GM12878 (cell line): ENCODE measurements around the gene TCEA2. TPM values are rescaled to one million over a fixed set of nuclear protein-coding genes. Genes with fewer than 3 reads are reported as not detected.

Experiments
- ATAC-seq: fragments of 200-7000 bp; cut with Tn5 transposase; 3 replicates; pipeline ENCODE4 v1.9.1; 2020; ENCODE audit warnings: mild to moderate bottlenecking, moderate library complexity
- BruUV-seq: library from RNA; stranded (reverse); fragments of 400-500 nt; replicated peaks from 2 replicates; lab custom pipeline; 2021; lab: Mats Ljungman, UMichigan
- CTCF ChIA-PET: fragments of 300-600 bp; sonication (Branson Sonifier 250); formaldehyde crosslinking; extraction: SDS; loops from one replicate; lab custom pipeline; 2021; ENCODE audit warnings: inconsistent platforms; lab: Yijun Ruan, JAX
- POLR2A ChIA-PET: fragments of 350-600 bp; formaldehyde crosslinking; extraction: SDS; loops from one replicate; lab custom pipeline; 2021; ENCODE audit warnings: inconsistent platforms; lab: Charles Lee
- RAD21 ChIA-PET: fragments of 300-600 bp; sonication (Branson Sonifier 250); formaldehyde crosslinking; loops from one replicate; lab custom pipeline; 2023; ENCODE audit warnings: antibody characterized with exemption; ENCODE audit not compliant: unreplicated experiment; lab: Charles Lee
- SMC1A ChIA-PET: fragments of 300-600 bp; sonication (Branson Sonifier 250); formaldehyde crosslinking; loops from one replicate; lab custom pipeline; 2023; ENCODE audit not compliant: unreplicated experiment, uncharacterized antibody; lab: Charles Lee
- DNase-seq: peaks from one replicate; pipeline ENCODE4 v3.0.0-alpha.2; 2011; ENCODE audit warnings: low read depth, low spot score
- FAIRE-seq: peaks from 3 replicates; lab custom pipeline; 2011; peaks lifted over from hg19 to GRCh38; lab: Jason Lieb, UNC
- H2AFZ ChIP-seq: 2 replicates; pipeline ENCODE4 v1.6.0; 2011; ENCODE audit warnings: low read depth, low read length, control low read depth; ENCODE audit not compliant: control insufficient read depth
- H3K27ac ChIP-seq: 2 replicates; pipeline ENCODE4 v1.5.1; 2011; ENCODE audit warnings: control low read depth; ENCODE audit not compliant: control insufficient read depth, insufficient read depth
- H3K27me3 ChIP-seq, 2 experiments: replicated peaks in 1 of 2; 2 replicates each; pipeline versions ENCODE4 v1.6.0 to v1.6.1; 2011; ENCODE audit warnings: low read length in 1 of 2; ENCODE audit not compliant: control insufficient read depth in 2 of 2, insufficient read depth in 2 of 2
- H3K36me3 ChIP-seq, 2 experiments: 2 replicates each; pipeline ENCODE4 v1.5.1; 2011; ENCODE audit warnings: low read length in 1 of 2; ENCODE audit not compliant: control insufficient read depth in 2 of 2, insufficient read depth in 2 of 2
- H3K4me1 ChIP-seq: 2 replicates; pipeline ENCODE4 v1.6.1; 2011; ENCODE audit warnings: mild to moderate bottlenecking, low read length, moderate library complexity, mixed read lengths; ENCODE audit not compliant: control insufficient read depth, insufficient read depth
- H3K4me2 ChIP-seq: 2 replicates; pipeline ENCODE4 v1.6.0; 2011; ENCODE audit warnings: control low read depth; ENCODE audit not compliant: control insufficient read depth, insufficient read depth
- H3K4me3 ChIP-seq: fragments of 200-600 bp; sonication (generic); 2 replicates; pipeline ENCODE4 v1.5.1; 2016
- H3K79me2 ChIP-seq: 2 replicates; pipeline ENCODE4 v1.6.0; 2011; ENCODE audit warnings: low read length; ENCODE audit not compliant: control insufficient read depth, insufficient read depth
- H3K9ac ChIP-seq: 2 replicates; pipeline ENCODE4 v1.8.0; 2011; ENCODE audit warnings: low read length, control low read depth, mixed read lengths; ENCODE audit not compliant: control insufficient read depth, insufficient read depth
- H3K9me3 ChIP-seq: replicated peaks from 3 replicates; pipeline ENCODE4 v1.5.1; 2011; ENCODE audit warnings: mild to moderate bottlenecking, low read length; ENCODE audit not compliant: control insufficient read depth, insufficient read depth
- H4K20me1 ChIP-seq: 2 replicates; pipeline ENCODE4 v1.6.0; 2011; ENCODE audit not compliant: control insufficient read depth, insufficient read depth
- ATF3 ChIP-seq: IDR thresholded peaks from 2 replicates; pipeline ENCODE4 v1.6.1; 2011; ENCODE audit warnings: low read depth, mild to moderate bottlenecking, low read length, moderate library complexity, borderline replicate concordance; ENCODE audit errors: extremely low read depth
- CBX5 ChIP-seq: sonication (generic); IDR thresholded peaks from 2 replicates; pipeline ENCODE4 v1.6.1; 2016; ENCODE audit warnings: low read depth, moderate library complexity, mild to moderate bottlenecking, inconsistent platforms
- EED ChIP-seq: sonication (generic); IDR thresholded peaks from 2 replicates; pipeline ENCODE4 v1.6.1; 2016; ENCODE audit warnings: antibody characterized with exemption, low read depth
- FOXM1 ChIP-seq: IDR thresholded peaks from 2 replicates; pipeline ENCODE4 v1.6.1; 2012; ENCODE audit warnings: low read depth, mild to moderate bottlenecking, inconsistent platforms, low read length, moderate library complexity
- NFYA ChIP-seq: IDR thresholded peaks from 2 replicates; pipeline ENCODE4 v1.6.1; 2011; ENCODE audit warnings: low read depth, mild to moderate bottlenecking, low read length, improper control_type of control experiment, borderline replicate concordance
- NFYB ChIP-seq: IDR thresholded peaks from 2 replicates; pipeline ENCODE4 v1.6.1; 2011; ENCODE audit warnings: low read depth, mild to moderate bottlenecking, low read length, improper control_type of control experiment, moderate library complexity; ENCODE audit not compliant: insufficient read depth
- NR2C2 ChIP-seq: IDR thresholded peaks from 2 replicates; pipeline ENCODE4 v1.6.1; 2011; ENCODE audit warnings: borderline replicate concordance, low read depth; ENCODE audit not compliant: control insufficient read depth, insufficient read length
- SPI1 ChIP-seq: IDR thresholded peaks from 2 replicates; pipeline ENCODE4 v1.6.1; 2011; ENCODE audit warnings: low read depth, mild to moderate bottlenecking, low read length, moderate library complexity, borderline replicate concordance; ENCODE audit not compliant: insufficient read depth
- STAT3 ChIP-seq: IDR thresholded peaks from 2 replicates; pipeline ENCODE4 v1.6.1; 2011; ENCODE audit warnings: low read depth, low read length, improper control_type of control experiment
- TCF7 ChIP-seq: IDR thresholded peaks from 2 replicates; pipeline ENCODE4 v1.6.1; 2014; ENCODE audit warnings: antibody characterized with exemption, borderline replicate concordance
- ZNF274 ChIP-seq: IDR thresholded peaks from one replicate; pipeline ENCODE4 v1.8.0; 2011; ENCODE audit not compliant: insufficient read length, insufficient read depth
- ZZZ3 ChIP-seq: IDR thresholded peaks from 2 replicates; pipeline ENCODE4 v1.6.1; 2011; ENCODE audit warnings: low read depth; ENCODE audit not compliant: control insufficient read depth, insufficient read length
- WGBS: methylation state at CpG from one replicate; pipeline ENCODE4 v1.1.6; 2016; ENCODE audit warnings: low lambda C conversion rate; ENCODE audit not compliant: insufficient replicate concordance, insufficient coverage; ENCODE audit errors: missing lambda C conversion rate; 5-methylcytosine and 5-hydroxymethylcytosine counted together
- in situ Hi-C: fragments of 300-500 bp; cut with MboI; formaldehyde crosslinking; loops from 9 replicates; pipeline ENCODE4 v1.14.3; 2018; ENCODE audit warnings: mixed read lengths
- intact Hi-C: fragments of 100-400 bp; cut with micrococcal nuclease; formaldehyde crosslinking; loops from one replicate; pipeline ENCODE4 v1.14.2; 2022; ENCODE audit not compliant: unreplicated experiment
- polyA plus RNA-seq, 11 experiments: library from polyadenylated mRNA; depleted of rRNA in 4 of 11; unstranded in 6 of 11; stranded (reverse) in 5 of 11; fragments of >200 nt; fragmentation: Nextera tagmentation in 4 of 11; fragmentation: Illumina TruSeq in 1 of 11; extraction: Ambion mirVana in 4 of 11; extraction: Trizol in 1 of 11; gene quantifications; 1 replicate in 1 of 11; 2 replicates in 10 of 11; pipeline versions ENCODE4 v1.2.1 to v1.2.3, GENCODE V29; 2011 to 2016; ENCODE audit warnings: inconsistent platforms in 2 of 11, missing spikeins in 2 of 11, low read depth in 1 of 11
- total RNA-seq, 4 experiments: library from RNA; depleted of rRNA in 3 of 4; stranded (reverse); fragments of >200 nt in 3 of 4; fragmentation: Illumina TruSeq in 1 of 4; extraction: Trizol in 1 of 4; gene quantifications; 2 replicates each; pipeline versions ENCODE4 v1.2.1 to v1.2.3, GENCODE V29; 2013 to 2021

Gene TCEA2
- total and polyA plus RNA-seq, 10 of the 15 experiments (the other 5 are each of a cell fraction or from before 2014, with no cell fraction given): 3.4 to 42.5 (median 13.3) TPM

- 35% methylated on average over 9 of the region's 9 CpGs for WGBS
- H3K36me3 ChIP-seq: no peaks in the 10 kb centered on the region
- TF ChIP-seq ZZZ3: no peak
- TF ChIP-seq FOXM1: no peak
- no peak for TF ChIP-seq NFYA
- no peak for TF ChIP-seq STAT3
- TF ChIP-seq SPI1: no peak
- TF ChIP-seq TCF7: no peak
- TF ChIP-seq EED: no peak
- no peak for TF ChIP-seq NFYB
- no peak for TF ChIP-seq ATF3
- TF ChIP-seq ZNF274: no peak
- TF ChIP-seq NR2C2: no peak
- no peak for TF ChIP-seq CBX5
- no peak overlapping the region for H3K4me2 ChIP-seq
- ChIA-PET RAD21 (no interaction called here), CTCF (interaction anchor here (0.6 kb wide), 1 partner anchor 597 kb away, joined by 3 read pairs; no protein-coding TSS in a partner anchor), POLR2A (no interaction called here), SMC1A (no interaction called here)
- no peak overlapping the region for H3K27ac ChIP-seq
- no peak overlapping the region for H3K4me3 ChIP-seq
- no peaks in the 10 kb centered on the region for H3K27me3 ChIP-seq
- H3K9me3 ChIP-seq: no peaks in the 10 kb centered on the region; the same call in 2 of the 3 replicates
- H4K20me1 ChIP-seq: no peaks in the 10 kb centered on the region
- H2AFZ ChIP-seq: no peak overlapping the region
- FAIRE-seq (no peak), DNase-seq (no peak), ATAC-seq (no peak)
- intact Hi-C loops: no loop called here
- no peaks in the 10 kb centered on the region for H3K79me2 ChIP-seq
- H3K9ac ChIP-seq: no peak overlapping the region
- no TSS peak for BruUV-seq
- in situ Hi-C loops: no loop called here
- peaks cover 7% of the 10 kb centered on the region for H3K4me1 ChIP-seq
These were observed 30.1 kb downstream of the TCEA2 start for GRCh38 chr20:64093013-64093503.
